Hindlimb muscle (tissue), 1 donor: Measurements from ENCODE around the gene PHF11. TPM values are rescaled to one million over a fixed set of nuclear protein-coding genes. Genes with fewer than 3 reads are reported as not detected.
"Not testable (repeated sequence)": the region's sequence is repeated elsewhere in the genome, so short reads cannot be mapped to it uniquely, and the experiment has no call there.

ENCODE experiments used
- DNase-seq: peaks from one replicate; pipeline ENCODE4 v3.0.0-alpha.2; 2013
- polyA plus RNA-seq: library from polyadenylated mRNA; unstranded; fragments of 120-200 nt; gene quantifications from one replicate; pipeline ENCODE4 v1.2.1, GENCODE V29; 2013; ENCODE audit not compliant: insufficient read length

Gene PHF11
- polyA plus RNA-seq, 1 donor, result 24.8 TPM

DNA sequence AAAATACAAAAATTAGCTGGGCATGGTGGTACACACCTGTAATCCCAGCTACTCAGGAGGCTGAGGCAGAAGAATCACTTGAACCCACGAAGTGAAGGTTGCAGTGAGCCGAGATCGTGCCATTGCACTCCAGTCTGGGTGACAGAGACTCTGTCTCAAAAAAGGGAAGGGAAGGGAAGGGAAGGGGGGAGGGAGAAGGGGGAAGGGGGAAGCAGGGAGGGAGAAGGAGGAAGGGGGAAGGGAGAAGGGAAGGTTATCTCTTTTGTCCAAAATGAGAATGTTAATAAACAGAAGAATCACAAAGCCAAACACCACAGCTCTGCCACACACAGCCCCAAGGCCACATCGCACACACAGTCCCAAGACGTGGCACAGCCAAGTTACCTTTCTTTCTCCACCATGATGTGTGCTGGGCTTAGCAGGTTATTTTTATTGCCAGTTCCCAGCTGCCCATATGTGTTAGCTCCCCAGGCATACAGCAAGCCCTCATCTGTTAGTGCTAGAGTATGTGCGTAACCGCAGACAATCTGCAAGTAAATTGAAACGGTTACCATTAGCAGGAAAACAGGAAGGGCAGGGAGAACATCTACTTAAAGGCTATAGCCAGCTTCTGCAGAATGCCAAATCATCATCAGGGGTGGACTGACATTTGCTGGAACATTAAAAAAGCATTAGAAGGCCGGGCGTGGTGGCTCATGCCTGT, 55.3 kb downstream of the PHF11 start:
- no peak for DNase-seq

GRCh38 chr13:49553888-49554287, 58.1 kb downstream of the PHF11 start:
- no peak for DNase-seq

GRCh38 chr13:49554387-49554786, 58.6 kb downstream of the PHF11 start:
- no peak for DNase-seq

- DNase-seq, result no peak
These were observed 63.3 kb downstream of the PHF11 start for GRCh38 chr13:49559006-49559405.

GRCh38 chr13:49560270-49561061, 64.7 kb downstream of the PHF11 start:
- DNase-seq, result no peak

GRCh38 chr13:49561062-49561410, 65.3 kb downstream of the PHF11 start:
- DNase-seq, result no peak

GRCh38 chr13:49563516-49563915, 67.8 kb downstream of the PHF11 start:
- DNase-seq, result no peak

GRCh38 chr13:49565461-49565860, 69.7 kb downstream of the PHF11 start:
- not testable (repeated sequence) for DNase-seq

GRCh38 chr13:49566461-49566860, 70.7 kb downstream of the PHF11 start:
- DNase-seq, result no peak

- no peak for DNase-seq
These were observed 71.7 kb downstream of the PHF11 start for GRCh38 chr13:49567491-49567890.

GRCh38 chr13:49569993-49570689, 74.4 kb downstream of the PHF11 start:
- no peak for DNase-seq

- no peak for DNase-seq
These were observed 75.8 kb downstream of the PHF11 start for GRCh38 chr13:49571299-49572240.

Other genes starting within 250 kb of the PHF11 start
- gene CDADC1, start 248.0 kb upstream of the PHF11 start, polyA plus RNA-seq, result 10.2 TPM
- gene CAB39L, start 51.9 kb upstream of the PHF11 start, polyA plus RNA-seq, result 3.7 TPM
- 8.5 TPM for gene SETDB2, start 51.7 kb upstream of the PHF11 start, polyA plus RNA-seq
- 17.4 TPM for gene RCBTB1, start 89.6 kb downstream of the PHF11 start, polyA plus RNA-seq
- 0.37 TPM for gene ARL11, start 132.6 kb downstream of the PHF11 start, polyA plus RNA-seq
- 23.2 TPM for gene EBPL, start 195.5 kb downstream of the PHF11 start, polyA plus RNA-seq